Measurements from ENCODE around the gene ATRAID.

- no peak for TF ChIP-seq CTCF (IDR thresholded peaks at IDR 0.05; ENCODE audit: extremely low read depth in 1 of 2, insufficient read depth in 1 of 2, low read depth in 1 of 2, low read length in 2 of 2)
- no peak for TF ChIP-seq POLR2A (IDR thresholded peaks at IDR 0.05; ENCODE audit: low read depth, low read length)
- TF ChIP-seq FOS (IDR thresholded peaks at IDR 0.05; ENCODE audit: borderline replicate concordance, insufficient read depth, low read length), result no peak
- TF ChIP-seq EZH2 (IDR thresholded peaks at IDR 0.05; ENCODE audit: borderline replicate concordance, low read depth, low read length, severe bottlenecking), result no peak
- TF ChIP-seq POLR2AphosphoS5 (IDR thresholded peaks at IDR 0.05; ENCODE audit: insufficient read depth, low read depth, low read length), result no peak
- no peak for TF ChIP-seq GATA2 (IDR thresholded peaks at IDR 0.05; ENCODE audit: insufficient read depth, insufficient read length, low read depth, low read length)
- no peak for TF ChIP-seq JUN (IDR thresholded peaks at IDR 0.05; ENCODE audit: borderline replicate concordance, insufficient read depth, insufficient read length, low read depth)
Observed at GRCh38 chr2:27227501-27227900, 15.7 kb downstream of the ATRAID start.

Data from endothelial cell of umbilical vein (primary cell).